Stimulated activated CD8-positive, alpha-beta memory T cell treated with anti-CD3 and anti-CD28 coated beads, Interleukin-7, amount 100 ng/mL, for 48 hours (primary cell): ENCODE measurements around the gene RRP36.
A peak's percentile ranks its signal among the peaks of the same experiment; 100 is the strongest.
"Not testable (repeated sequence)": the region's sequence is repeated elsewhere in the genome, so short reads cannot be mapped to it uniquely, and the experiment has no call there.

Source experiments
- DNase-seq, 2 donors: peaks; one replicate each; pipeline ENCODE4 v3.0.0-alpha.2; 2020; ENCODE audit warnings: low read depth in 1 of 2; ENCODE audit errors: extremely low read depth in 1 of 2

Gene RRP36, protein sequence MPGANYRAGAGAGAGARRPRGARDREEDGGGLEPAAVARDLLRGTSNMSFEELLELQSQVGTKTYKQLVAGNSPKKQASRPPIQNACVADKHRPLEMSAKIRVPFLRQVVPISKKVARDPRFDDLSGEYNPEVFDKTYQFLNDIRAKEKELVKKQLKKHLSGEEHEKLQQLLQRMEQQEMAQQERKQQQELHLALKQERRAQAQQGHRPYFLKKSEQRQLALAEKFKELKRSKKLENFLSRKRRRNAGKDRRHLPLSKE

DNA sequence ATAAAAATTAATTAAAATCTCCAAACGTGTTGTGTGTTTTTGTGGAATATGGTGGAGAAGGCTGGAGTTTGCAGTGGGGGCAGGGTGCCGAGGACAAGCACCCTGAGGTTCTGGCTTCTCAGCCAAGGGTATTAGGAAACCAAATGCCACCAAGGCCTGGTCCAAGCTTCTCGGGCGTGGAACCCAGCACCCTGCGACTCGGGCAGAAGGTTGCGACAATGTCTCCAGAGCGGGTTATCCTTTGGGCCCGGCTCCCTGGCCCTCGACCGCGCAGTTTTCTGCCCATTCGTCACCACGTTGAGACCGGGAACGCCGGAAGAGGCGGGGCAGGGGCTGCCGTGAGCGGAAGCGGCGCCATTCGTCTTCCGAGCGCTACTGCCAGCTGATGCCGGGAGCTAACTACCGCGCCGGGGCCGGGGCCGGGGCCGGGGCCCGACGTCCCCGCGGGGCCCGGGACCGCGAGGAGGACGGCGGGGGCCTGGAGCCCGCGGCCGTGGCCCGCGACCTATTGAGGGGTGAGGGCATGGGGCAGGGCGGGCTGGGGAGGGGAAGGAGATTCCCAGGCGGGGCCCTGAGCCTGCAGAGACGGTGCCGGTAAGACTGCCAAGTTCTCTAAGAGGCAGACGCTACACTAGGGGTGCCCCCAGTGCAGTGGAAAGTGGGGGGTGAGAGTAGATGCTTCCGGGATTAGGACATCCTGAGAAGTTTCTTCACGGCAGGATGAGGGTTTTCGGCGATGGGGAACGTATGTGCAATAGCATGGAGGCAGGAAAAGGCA lies at the start of gene RRP36:
TSS of gene RRP36 (plus strand) at position 354 of the 778 bp plus-strand sequence. CDS start at position 386, 32 bp downstream.
- DNase-seq: peak; percentile 50 to 52

DNA sequence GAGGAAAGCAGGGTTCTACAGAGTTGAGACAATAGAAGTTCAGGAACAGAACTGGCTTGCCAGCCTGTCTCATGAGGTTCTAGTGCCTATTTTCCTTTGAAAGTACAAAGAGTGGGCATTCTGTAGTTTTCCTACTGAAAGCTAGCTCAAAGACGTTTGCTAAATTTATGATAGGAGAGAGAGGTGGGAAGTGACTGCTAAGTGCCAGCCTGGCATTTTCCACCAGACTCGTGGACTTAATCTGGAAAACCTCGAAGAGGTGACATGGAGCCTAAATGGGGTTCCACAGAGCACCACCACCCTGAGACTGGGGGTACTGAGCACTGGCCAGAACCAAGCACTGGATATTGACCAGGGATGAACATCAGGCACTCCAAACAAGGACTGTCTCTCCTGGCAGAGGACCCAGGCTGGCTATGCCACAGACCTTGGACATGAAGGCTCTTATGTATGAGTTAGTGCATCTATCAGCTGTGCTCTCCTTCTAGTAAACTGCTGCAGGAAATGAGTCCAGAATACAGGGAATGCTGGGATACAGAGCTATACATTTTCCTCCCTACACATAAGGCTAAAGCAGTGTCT lies 49.6 kb upstream of the RRP36 start:
- no peak for DNase-seq

DNA sequence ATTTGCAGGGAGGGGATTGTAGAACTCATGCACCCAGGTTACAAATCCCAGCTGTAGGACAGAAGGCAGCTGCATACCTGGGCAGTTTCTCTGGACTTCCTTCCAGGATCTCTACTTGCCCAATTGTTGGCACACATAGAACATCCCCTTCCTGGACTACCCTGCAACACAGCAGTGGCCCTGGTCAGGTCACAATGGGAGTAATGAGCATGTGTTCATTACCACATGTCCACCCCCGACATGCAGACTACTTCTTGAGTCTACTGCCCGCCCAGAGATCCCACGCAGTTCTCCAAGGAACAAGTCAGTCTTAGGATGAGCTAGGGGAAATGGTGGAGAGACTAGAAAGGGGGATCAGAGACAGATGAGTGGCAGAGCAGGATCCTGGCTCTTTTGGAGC lies 47.5 kb upstream of the RRP36 start:
- DNase-seq: no peak

DNA sequence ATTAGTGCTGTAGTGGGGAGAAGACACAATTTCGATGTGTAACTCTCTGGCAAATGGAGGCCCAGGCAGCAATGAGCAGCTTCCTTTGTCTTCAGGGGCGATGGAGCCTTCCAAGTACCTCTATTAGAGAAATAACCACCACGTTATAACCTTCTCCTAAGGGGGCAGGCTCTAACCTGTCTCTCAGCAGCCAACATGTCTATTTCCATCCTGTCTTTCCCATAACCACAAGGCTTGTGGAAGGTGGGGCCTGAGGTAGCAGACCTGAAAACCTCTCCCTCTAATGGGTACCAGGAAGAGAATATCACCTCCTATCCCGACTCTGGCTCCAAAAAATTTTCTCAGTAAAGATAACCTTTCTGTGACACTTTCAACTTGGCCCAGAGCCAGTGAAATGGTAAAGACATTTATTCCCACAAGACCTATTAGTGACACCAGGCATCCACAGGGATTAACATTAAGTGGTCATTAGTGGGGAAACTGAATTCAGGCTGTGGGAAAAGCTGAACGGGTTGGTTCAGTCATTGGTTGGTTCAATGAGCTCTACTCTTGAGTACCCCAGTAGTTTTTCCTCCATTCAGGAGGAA lies 46.4 kb upstream of the RRP36 start:
- no peak for DNase-seq

DNA sequence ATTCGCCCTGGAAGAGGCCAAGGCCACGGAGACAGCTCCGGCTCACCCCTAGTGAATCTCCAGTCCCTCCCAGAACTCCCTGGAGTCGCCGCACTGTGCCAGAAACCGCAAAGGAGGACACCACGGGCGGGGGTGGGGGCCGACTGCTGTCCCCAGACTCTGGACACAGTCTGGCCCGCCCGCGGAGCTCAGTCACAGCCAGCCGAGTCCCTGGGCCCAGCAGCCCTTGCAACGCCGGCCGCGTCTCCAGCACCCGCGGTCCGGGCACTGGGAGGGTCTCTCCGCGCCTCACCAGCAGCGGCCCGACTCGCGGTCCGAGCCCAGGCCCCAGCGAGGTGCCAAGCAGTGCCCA lies 43.0 kb upstream of the RRP36 start:
- no peak for DNase-seq

DNA sequence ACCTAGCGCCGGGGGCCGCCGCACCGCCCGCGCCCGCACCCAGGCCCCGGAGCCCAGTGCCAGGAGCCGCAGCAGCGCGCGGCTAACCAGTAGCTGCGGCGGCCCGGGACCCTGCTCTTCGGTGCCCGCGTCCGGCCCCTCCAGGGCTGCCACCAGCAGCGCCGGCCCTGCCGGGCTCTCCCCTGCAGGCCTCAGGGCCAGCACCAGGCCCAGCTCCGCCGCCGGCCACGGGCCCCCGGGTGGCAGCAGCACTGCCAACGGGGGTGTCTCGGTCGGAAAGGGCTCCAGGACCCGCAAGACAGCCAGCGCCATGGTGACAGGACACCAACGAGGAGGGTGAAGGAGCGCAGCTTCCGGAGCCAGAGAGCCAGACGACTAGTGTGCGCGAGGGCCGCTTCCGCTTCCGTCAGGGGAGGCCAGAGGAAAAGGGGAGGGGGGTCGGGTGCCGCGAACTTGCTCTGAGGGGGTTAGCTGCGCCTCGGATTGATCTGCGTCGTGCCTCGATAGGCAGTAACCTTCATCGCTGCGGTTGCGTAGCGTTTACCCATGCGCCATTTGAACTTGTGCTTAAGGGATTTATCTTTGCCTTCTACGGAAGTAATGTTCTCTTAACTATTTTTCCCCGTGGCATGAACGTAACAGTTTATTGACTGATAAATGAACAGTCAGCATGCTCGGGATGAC lies 42.4 kb upstream of the RRP36 start, which contains the start of gene PEX6:
TSS of gene PEX6 (minus strand) at position 343 of the 684 bp plus-strand sequence. CDS start at position 312, 31 bp downstream.
- DNase-seq: peak; percentile 88 to 89

DNA sequence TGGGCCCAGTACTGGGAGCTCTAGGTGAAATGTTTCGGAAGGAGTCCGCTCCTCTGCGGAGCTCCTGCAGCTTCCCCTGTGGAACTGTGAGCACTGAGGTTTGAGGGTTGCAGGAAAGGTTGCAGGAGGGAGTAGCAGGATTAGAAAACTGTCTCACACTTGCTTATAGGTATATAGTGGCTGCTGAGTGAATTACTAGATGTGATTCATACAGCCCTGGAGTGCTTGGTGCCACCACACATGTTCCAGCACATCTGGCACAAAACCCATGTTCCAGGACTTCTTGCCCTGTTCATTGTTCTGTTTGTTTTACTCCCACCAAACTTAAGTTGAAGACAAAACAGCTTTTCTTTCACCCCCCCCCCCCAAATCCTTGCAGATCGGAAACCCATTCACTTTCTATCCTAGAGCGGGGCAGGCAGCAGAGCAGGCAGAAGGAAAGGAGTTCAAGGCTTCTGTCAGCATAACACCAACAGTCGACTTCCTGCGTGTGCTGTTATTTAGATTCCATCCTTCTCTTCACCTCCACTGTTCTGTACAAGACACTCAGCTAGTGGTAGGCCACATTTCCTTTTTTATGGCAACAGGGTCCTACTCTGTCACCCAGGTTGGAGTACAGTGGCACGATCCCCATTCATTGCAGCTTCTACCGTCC lies 41.8 kb upstream of the RRP36 start:
- DNase-seq: no peak

DNA sequence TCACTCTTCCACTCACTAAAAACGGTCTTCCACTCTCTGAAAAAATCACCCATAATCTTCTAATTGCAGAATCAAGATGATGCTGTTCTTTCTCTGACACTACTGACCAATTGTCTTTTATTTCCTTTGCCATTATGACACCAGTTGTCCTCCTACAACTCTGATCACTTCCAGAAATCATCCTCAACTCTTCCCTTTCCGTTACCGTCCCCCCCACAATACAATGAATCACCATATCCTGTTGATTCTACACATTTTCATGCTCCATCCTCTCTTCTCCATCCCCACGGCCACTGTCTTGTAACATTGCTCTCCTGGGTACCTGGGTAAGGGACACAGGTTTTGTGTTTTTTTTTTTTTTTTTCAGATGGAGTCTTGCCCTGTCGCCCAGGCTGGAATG lies 39.6 kb upstream of the RRP36 start:
- no peak for DNase-seq

DNA sequence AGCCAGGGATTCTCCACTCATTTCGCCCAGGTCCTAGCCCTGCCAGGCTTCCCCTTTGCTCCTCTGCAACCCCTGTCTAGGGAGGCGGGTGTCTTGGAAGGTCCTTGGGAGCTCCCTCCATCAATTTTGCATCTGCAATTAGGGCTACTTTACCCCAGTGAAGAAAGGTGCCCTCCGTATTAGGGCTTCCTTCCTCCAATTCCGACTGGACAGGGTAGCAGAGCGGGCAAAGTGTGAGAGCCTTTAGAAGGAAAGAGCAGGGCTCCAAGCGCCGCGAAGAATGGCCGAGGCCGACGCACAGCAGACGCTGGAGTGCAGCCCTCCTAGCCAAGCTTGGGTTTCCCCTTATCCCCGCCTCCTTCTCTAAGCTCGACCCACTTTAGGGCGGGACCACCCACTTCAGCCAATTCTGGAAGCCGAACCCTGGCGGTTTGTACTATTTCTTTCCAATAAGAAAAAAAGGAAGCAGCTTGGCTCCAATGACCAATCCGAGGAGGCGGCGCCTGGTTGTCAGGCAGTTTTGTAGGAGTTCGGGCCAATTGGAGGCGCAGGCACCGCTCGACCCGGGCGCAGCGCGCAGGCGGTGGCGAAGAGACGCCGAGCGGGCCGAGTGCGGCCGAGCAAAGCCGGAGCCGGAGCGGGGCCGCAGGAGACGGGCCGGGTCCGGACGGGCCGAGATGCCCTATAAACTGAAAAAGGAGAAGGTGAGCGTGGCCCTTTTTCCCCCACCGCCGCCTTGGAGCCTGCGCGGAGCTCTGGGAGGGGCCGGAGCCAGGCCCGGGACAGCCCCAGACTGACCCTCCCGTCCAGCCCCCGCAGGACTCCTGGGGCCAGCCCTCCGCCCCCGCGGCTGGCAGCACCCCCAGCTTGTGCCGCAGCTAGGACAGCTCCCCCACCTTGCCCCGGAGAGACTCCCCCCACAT lies 37.2 kb upstream of the RRP36 start, which contains the start of gene PPP2R5D:
TSS of gene PPP2R5D (plus strand) at position 570 of the 923 bp plus-strand sequence. CDS start at position 678, 108 bp downstream.
- peak; percentile 92 to 97 for DNase-seq

DNA sequence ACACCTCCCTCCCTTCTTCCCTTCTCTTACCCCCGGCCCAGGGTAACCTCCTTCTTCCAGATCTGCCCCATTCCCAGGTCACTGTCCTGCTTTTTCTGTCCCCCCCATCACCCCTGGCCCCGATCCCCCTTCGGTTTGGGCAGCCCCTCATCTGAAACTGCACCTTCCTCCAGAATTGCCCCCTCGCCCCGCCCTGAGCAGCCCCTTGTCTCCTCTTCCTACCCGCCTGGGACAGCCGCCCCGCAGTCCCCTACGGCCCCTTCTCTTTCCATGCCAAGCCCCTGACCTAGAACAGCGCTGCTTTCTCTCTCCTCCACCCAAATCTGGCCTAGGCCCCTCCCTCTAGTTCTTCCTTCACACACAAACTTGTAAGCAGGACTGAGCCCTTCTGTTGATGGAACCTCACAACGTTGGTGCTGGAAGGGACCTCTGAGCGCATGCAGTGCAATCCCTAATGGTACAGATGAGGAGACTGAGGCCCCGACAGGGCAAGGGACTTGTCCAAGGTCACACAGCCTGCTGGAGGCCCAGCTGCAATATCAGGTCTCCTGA lies 36.4 kb upstream of the RRP36 start:
- DNase-seq: no peak

DNA sequence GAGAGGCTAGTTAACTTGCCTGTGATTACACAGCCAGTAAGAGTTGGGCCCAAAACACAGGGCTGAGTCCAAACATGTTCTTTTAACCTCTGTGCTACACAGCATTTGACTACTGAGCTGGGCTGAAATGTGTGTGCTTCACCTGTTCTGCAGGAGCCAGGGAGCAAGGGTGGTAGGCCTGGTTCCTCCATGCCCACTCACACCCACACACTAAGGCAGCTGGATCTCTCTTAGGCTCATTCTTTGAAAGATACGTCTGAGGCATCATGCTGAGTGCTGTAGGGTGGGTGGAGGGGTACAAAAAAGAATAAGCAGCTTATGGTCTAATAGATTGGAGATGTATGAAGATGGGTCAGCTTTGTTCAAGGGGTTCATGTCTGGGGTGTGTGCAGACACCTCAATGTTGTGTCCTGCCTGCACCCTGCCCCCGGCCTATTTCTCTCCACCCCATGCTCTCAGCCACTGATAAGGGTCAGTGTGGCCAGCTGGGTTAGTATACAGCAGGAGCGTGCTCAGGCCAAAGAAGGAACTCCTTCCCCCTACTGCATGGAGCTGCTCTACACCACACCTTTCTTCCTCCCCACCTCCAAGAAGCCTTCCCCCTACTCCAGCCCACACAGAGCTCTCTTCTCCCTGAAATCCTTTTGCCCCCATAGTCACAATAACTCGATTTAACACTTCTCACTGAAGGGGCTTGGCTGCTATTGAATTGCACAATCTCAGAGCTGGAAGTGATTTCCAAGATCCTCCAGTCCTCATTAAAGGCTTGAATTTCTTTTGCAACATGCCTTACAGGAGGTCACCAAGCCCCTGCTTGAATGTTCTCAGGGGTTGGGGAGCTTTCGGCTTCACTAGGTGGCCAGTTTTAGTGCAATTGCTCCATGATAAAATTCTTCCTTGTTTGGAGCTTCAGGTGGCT lies 33.6 kb upstream of the RRP36 start:
- DNase-seq: no peak

DNA sequence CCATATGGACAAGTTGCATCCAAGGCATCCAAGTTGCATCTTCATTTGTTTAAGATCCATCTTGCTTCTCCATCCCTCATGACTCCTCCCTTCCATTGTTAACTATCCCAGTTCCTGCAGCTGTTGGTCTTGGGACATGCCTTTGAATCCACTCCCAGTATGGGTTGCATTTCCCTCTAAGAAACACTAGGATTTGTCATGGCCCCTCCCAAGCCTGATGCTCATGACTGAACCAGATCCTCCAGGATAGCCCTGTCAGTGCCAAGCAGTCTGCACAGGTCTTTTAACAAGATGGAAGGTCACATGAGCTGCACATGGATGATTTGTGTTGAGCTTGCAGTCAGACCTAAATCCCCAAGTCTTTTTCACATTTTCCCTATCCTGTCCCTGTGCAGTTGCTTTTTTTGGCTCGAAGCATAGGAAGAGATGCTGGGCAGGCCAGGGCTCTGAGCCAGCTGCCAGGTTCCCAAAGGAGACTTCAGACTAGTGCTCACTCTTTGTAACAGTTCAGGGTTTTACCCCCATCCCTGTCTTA lies 32.9 kb upstream of the RRP36 start:
- DNase-seq: no peak

DNA sequence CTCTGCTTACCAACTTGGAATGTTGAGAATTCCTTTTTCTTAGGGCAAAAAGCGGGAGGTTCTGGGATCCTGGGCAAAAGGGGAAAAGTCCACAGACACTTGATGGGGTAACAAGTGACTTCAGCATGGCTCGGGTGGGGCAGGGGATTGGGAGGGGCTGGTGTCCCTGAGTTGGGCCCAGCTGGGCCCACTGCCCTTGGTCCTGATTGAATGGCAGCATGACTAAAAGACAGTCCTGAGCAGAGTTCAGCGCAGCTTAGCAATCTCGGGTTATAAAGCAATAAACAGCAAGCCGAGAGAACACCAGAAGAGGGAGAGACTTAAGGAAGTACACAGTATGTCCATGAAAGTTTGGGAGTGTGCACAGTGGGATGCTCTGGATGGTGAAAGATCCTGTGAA lies 31.5 kb upstream of the RRP36 start:
- DNase-seq: no peak

DNA sequence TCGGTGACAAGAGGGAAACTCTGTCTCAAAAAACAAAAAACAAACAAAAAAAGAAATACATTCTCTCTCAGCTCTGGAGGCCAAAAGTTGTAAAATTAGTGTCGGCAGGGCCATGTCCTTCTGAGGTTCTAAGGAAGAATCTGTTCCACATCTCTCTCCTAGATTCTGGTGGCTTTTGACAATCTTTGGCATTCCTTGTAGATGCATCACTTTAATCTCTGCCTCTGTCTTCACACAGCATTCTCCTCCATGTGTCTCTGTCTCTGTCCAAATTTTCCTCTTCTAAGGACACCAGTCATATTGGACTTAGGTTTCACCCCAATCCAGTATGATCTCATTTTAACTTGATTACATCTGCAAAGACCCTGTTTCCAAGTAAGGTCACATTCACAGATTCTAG lies 28.0 kb upstream of the RRP36 start:
- no peak for DNase-seq

DNA sequence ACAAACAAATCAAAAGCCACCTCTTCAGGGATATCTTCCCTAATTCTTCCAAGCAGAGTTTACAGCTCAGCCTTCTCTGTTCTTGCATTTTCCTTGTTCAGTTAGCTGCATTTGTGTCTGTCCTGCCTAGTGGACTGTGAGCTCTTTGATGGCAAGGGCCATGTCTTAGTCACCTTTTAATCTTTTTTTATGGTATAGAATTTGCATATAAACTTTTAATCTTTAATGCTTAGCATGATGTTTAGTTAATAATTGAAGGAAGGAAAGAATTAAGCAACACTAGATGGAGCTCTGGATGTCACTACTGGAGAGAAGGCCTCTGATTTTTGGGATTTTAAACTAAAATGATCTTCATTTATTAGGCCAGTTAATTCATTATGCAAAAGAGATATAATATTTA lies 24.9 kb upstream of the RRP36 start:
- DNase-seq: no peak

DNA sequence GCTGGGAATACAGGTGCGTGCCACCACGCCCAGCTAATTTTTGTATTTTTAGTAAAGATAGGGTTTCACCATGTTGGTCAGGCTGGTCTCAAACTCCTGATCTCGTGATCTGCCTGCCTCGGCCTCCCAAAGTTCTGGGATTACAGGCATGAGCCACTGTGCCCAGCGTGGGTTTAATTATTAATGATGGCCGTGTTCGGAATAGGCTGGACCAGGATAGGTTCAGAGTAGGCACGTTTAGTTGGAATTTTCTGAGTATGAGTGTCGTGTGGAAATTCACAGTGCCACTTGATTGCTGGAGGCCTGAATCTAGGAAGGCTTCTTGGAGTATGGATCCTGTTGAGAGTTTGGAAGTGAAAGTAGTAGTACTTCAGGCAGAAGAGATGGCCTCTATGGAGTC lies 23.2 kb upstream of the RRP36 start:
- DNase-seq: not testable (repeated sequence)

DNA sequence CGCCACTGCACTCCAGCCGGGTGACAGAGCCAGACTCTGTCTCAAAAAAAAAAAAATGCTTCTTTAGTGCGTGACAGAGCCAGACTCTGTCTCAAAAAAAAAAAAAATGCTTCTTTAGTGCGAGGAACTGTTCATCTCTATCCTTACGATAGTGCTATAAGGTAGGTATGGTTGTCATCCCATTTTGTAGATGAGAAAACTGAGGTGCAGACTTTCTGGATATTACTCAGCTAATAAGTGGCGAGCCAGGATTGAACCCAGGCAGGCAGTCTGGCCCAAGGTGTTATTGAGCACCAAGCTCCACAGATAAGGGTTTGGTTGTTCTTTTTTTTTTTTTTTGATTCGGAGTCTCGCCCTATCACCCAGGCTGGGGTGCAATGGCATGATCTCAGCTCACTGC lies 19.6 kb upstream of the RRP36 start:
- no peak for DNase-seq

DNA sequence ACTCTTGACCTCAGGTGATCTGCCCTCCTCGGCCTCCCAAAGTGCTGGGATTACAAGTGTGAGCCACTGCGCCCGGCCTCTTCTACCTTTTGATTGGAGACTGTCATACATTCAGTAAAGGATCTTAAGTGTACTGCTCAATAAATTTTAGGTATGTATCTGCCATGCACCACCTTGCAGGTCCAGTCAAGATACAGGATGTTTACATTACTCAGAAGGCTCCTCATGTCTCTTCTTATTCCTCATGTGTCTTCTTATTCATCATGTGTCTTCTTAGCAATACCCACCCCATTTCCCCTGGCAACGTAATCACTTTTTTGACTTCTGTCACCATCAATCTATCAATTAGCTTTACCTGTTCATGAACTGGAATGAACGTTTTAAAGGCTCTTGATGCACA lies 15.6 kb upstream of the RRP36 start:
- DNase-seq: no peak
